ENCODE data around the gene KANSL1. TPM values are rescaled to one million over a fixed set of nuclear protein-coding genes. Genes with fewer than 3 reads are reported as not detected.
"Not testable (repeated sequence)": the region's sequence is repeated elsewhere in the genome, so short reads cannot be mapped to it uniquely, and the experiment has no call there.

The KANSL1 gene
- total RNA-seq, 4 donors from 2014 or later: 80.3 to 201 (median 146) TPM

- in situ Hi-C loops (cut with MboI; ENCODE audit: low pct_ligation_motif_present in 1 of 4, low pct_unique_long_range_greater_than_20kb in 1 of 4, low sequenced_read_pairs in 3 of 4) (no loop called here), intact Hi-C loops (cut with DNase I; ENCODE audit: low total_unique reads) (no loop called here)
- TF ChIP-seq EP300 (IDR thresholded peaks at IDR 0.05; ENCODE audit: low read depth) (no peak), CTCF (IDR thresholded peaks at IDR 0.05) (no peak), POLR2A (IDR thresholded peaks at IDR 0.05) (no peak), POLR2AphosphoS5 (IDR thresholded peaks at IDR 0.05) (no peak)
- Histone ChIP-seq H3K4me3 (no peak overlapping the region), H3K27ac (no peak overlapping the region), H3K4me1 (peaks cover 0 to 4% (median 0%) of the 10 kb centered on the region in 4 donors), H3K27me3 (no peaks in the 10 kb centered on the region), H3K9me3 (no peaks in the 10 kb centered on the region), H3K36me3 (peaks cover 0 to 8% (median 0%) of the 10 kb centered on the region in 4 donors)
- 80 to 88% methylated on average over 3 of the region's 3 CpGs for WGBS, 2 donors (ENCODE audit: low coverage in 1 of 2)
- DNase-seq: no peak
Observed at GRCh38 chr17:46089389-46089965, 103.8 kb downstream of the KANSL1 start.

GRCh38 chr17:46088595-46088994 is 104.6 kb downstream of the KANSL1 start:
- Histone ChIP-seq H3K4me3 (no peak overlapping the region), H3K4me1 (peaks cover 0 to 4% (median 2%) of the 10 kb centered on the region in 4 donors), H3K9me3 (no peaks in the 10 kb centered on the region), H3K27ac (no peak overlapping the region), H3K27me3 (no peaks in the 10 kb centered on the region), H3K36me3 (peaks cover 0 to 8% (median 0%) of the 10 kb centered on the region in 4 donors)
- no peak for DNase-seq
- intact Hi-C loops (cut with DNase I; ENCODE audit: low total_unique reads) (no loop called here), in situ Hi-C loops (cut with MboI; ENCODE audit: low pct_ligation_motif_present in 1 of 4, low pct_unique_long_range_greater_than_20kb in 1 of 4, low sequenced_read_pairs in 3 of 4) (no loop called here)
- TF ChIP-seq POLR2A (IDR thresholded peaks at IDR 0.05): no peak
- no peak for TF ChIP-seq CTCF (IDR thresholded peaks at IDR 0.05)
- TF ChIP-seq EP300 (IDR thresholded peaks at IDR 0.05; ENCODE audit: low read depth): no peak
- no peak for TF ChIP-seq POLR2AphosphoS5 (IDR thresholded peaks at IDR 0.05)
- WGBS, 2 donors (ENCODE audit: low coverage in 1 of 2): 81 to 86% methylated on average over 2 of the region's 2 CpGs

- H3K9me3 ChIP-seq; H3K27me3 ChIP-seq; DNase-seq; H3K4me3 ChIP-seq; H3K27ac ChIP-seq; in situ Hi-C loops (cut with MboI; ENCODE audit: low pct_ligation_motif_present in 1 of 4, low pct_unique_long_range_greater_than_20kb in 1 of 4, low sequenced_read_pairs in 3 of 4); H3K36me3 ChIP-seq; intact Hi-C loops (cut with DNase I; ENCODE audit: low total_unique reads): not testable (repeated sequence)
- H3K4me1 ChIP-seq: peaks cover 0 to 11% (median 4%) of the 10 kb centered on the region in 4 donors
- 94% methylated on average over 4 of the region's 4 CpGs; no CpG with 5 or more reads in 1 of the 2 donors for WGBS, 2 donors (ENCODE audit: low coverage in 1 of 2)
Observed at GRCh38 chr17:46087871-46088270, 105.4 kb downstream of the KANSL1 start.

GRCh38 chr17:46086821-46087220 is 106.4 kb downstream of the KANSL1 start:
- Histone ChIP-seq H3K36me3 (peaks cover 0 to 2% (median 0%) of the 10 kb centered on the region in 4 donors), H3K27ac (no peak overlapping the region), H3K4me3 (no peak overlapping the region), H3K27me3 (no peaks in the 10 kb centered on the region), H3K9me3 (no peaks in the 10 kb centered on the region), H3K4me1 (peaks cover 4 to 21% (median 9%) of the 10 kb centered on the region in 4 donors)
- intact Hi-C loops (cut with DNase I; ENCODE audit: low total_unique reads) (no loop called here), in situ Hi-C loops (cut with MboI; ENCODE audit: low pct_ligation_motif_present in 1 of 4, low pct_unique_long_range_greater_than_20kb in 1 of 4, low sequenced_read_pairs in 3 of 4) (no loop called here)
- no peak for TF ChIP-seq CTCF (IDR thresholded peaks at IDR 0.05)
- no peak for TF ChIP-seq POLR2A (IDR thresholded peaks at IDR 0.05)
- TF ChIP-seq EP300 (IDR thresholded peaks at IDR 0.05; ENCODE audit: low read depth): no peak
- no peak for TF ChIP-seq POLR2AphosphoS5 (IDR thresholded peaks at IDR 0.05)
- WGBS, 2 donors (ENCODE audit: low coverage in 1 of 2): 95% methylated on average over 4 of the region's 4 CpGs; no CpG with 5 or more reads in 1 of the 2 donors
- DNase-seq: no peak

GRCh38 chr17:46085522-46085921 is 107.7 kb downstream of the KANSL1 start:
- TF ChIP-seq POLR2A (IDR thresholded peaks at IDR 0.05) (no peak), EP300 (IDR thresholded peaks at IDR 0.05; ENCODE audit: low read depth) (no peak)
- no peaks in the 10 kb centered on the region for H3K27me3 ChIP-seq
- H3K9me3 ChIP-seq: no peaks in the 10 kb centered on the region
- in situ Hi-C loops (cut with MboI; ENCODE audit: low pct_ligation_motif_present in 1 of 4, low pct_unique_long_range_greater_than_20kb in 1 of 4, low sequenced_read_pairs in 3 of 4) (no loop called here), intact Hi-C loops (cut with DNase I; ENCODE audit: low total_unique reads) (no loop called here)
- H3K4me1 ChIP-seq: peaks cover 7 to 31% (median 11%) of the 10 kb centered on the region in 4 donors
- no peak for DNase-seq
- 69 to 82% methylated on average over 2 to 6 of the region's 6 CpGs for WGBS, 2 donors (ENCODE audit: low coverage in 1 of 2)
- no peak overlapping the region for H3K4me3 ChIP-seq
- no peaks in the 10 kb centered on the region for H3K36me3 ChIP-seq
- no peak overlapping the region for H3K27ac ChIP-seq

Measured in transverse colon (tissue), 4 donors.